ENCODE data around the gene DUSP28. TPM values are rescaled to one million over a fixed set of nuclear protein-coding genes. Genes with fewer than 3 reads are reported as not detected.
A peak's percentile ranks its signal among the peaks of the same experiment; 100 is the strongest.

The DUSP28 gene
- total and polyA plus RNA-seq, 2 of the 13 experiments (the other 11 are each of a cell fraction or from before 2014, with no cell fraction given), result 5.2 to 8.6 TPM

DNA sequence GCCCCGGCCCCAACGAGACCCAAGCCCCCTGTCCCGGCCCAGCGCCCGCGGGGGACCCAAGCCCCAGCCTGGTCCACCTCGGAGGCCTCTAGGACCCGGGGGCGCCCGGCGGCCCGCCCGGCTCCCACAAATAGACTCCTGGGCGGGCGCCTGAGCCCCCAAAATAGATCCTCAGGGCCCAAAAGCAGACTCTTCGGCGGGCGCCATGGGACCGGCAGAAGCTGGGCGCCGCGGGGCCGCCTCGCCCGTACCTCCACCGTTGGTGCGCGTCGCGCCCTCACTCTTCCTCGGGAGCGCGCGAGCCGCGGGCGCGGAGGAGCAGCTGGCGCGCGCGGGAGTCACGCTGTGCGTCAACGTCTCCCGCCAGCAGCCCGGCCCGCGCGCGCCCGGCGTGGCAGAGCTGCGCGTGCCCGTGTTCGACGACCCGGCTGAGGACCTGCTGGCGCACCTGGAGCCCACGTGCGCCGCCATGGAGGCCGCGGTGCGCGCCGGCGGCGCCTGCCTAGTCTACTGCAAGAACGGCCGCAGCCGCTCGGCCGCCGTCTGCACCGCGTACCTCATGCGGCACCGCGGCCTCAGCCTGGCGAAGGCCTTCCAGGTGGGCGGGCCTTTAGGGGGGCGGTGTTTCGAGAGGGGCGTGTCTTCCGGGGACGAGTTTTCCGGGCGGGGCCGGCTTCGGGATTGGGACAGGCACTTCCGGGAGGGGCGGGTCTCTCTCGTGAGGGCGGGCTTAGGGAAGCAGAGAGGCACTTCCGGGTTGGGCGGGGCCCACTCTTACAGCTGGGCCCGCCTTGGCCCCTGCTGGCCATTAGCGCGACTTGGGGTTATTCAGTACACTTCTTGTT is 545 bp downstream of the DUSP28 start (continued):
- no peak for TF ChIP-seq ZBTB20 (CRISPR knock-in tag; IDR thresholded peaks at IDR 0.05; ENCODE audit: borderline replicate concordance, low read depth)
- TF ChIP-seq CENPX (CRISPR knock-in tag; IDR thresholded peaks at IDR 0.05), result no peak
- TF ChIP-seq PHF20 (CRISPR knock-in tag; IDR thresholded peaks at IDR 0.05), result no peak; the same call in none of the 2 replicates
- no peak for TF ChIP-seq SIN3B (IDR thresholded peaks at IDR 0.05; ENCODE audit: low read length)
- no peak for TF ChIP-seq ZNF335 (CRISPR knock-in tag; IDR thresholded peaks at IDR 0.05)
- no peak for TF ChIP-seq NR2F6 (IDR thresholded peaks at IDR 0.05)
- TF ChIP-seq NR2F6 (CRISPR knock-in tag; IDR thresholded peaks at IDR 0.05), result no peak
- peak; percentile 62 for TF ChIP-seq ZNF770 (CRISPR knock-in tag; IDR thresholded peaks at IDR 0.05)
- TF ChIP-seq REL (CRISPR knock-in tag; conservative IDR thresholded peaks at IDR 0.05), result no peak; the same call in 1 of the 2 replicates
- TF ChIP-seq SETDB1 (CRISPR knock-in tag; IDR thresholded peaks at IDR 0.05; ENCODE audit: borderline replicate concordance), result no peak
- TF ChIP-seq ZFY (CRISPR knock-in tag; IDR thresholded peaks at IDR 0.05), result peak; percentile 97
- 0 out of 2 replicates have a peak, but pooled peaks have one; percentile 46 for TF ChIP-seq STAT5B (CRISPR knock-in tag; IDR thresholded peaks at IDR 0.05)
- TF ChIP-seq BCL3 (CRISPR knock-in tag; IDR thresholded peaks at IDR 0.05), result peak; percentile 99
- TF ChIP-seq, protein P1, sequence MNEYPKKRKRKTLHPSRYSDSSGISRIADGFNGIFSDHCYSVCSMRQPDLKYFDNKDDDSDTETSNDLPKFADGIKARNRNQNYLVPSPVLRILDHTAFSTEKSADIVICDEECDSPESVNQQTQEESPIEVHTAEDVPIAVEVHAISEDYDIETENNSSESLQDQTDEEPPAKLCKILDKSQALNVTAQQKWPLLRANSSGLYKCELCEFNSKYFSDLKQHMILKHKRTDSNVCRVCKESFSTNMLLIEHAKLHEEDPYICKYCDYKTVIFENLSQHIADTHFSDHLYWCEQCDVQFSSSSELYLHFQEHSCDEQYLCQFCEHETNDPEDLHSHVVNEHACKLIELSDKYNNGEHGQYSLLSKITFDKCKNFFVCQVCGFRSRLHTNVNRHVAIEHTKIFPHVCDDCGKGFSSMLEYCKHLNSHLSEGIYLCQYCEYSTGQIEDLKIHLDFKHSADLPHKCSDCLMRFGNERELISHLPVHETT (CRISPR knock-in tag; conservative IDR thresholded peaks at IDR 0.05), result peak; percentile 76
- no peak for TF ChIP-seq SCMH1 (CRISPR knock-in tag; IDR thresholded peaks at IDR 0.05; ENCODE audit: borderline replicate concordance)
- TF ChIP-seq ZNF768 (CRISPR knock-in tag; IDR thresholded peaks at IDR 0.05), result peak; percentile 63; the same call in 1 of the 2 replicates
- TF ChIP-seq ARHGAP35 (CRISPR knock-in tag; IDR thresholded peaks at IDR 0.05; ENCODE audit: borderline replicate concordance), result peak; percentile 64; the same call in 1 of the 2 replicates
- TF ChIP-seq ATM (IDR thresholded peaks at IDR 0.05; ENCODE audit: borderline replicate concordance), result no peak
- TF ChIP-seq SATB2 (CRISPR knock-in tag; IDR thresholded peaks at IDR 0.05), result peak; percentile 78; the same call in 1 of the 2 replicates
- TF ChIP-seq ISL2 (CRISPR knock-in tag; IDR thresholded peaks at IDR 0.05), result peak; percentile 47; the same call in 1 of the 2 replicates
- no peak for TF ChIP-seq NFIC (IDR thresholded peaks at IDR 0.05; ENCODE audit: low read length)
- peak; percentile 11 for TF ChIP-seq ZSCAN30 (CRISPR knock-in tag; IDR thresholded peaks at IDR 0.05)
- TF ChIP-seq, protein P2, sequence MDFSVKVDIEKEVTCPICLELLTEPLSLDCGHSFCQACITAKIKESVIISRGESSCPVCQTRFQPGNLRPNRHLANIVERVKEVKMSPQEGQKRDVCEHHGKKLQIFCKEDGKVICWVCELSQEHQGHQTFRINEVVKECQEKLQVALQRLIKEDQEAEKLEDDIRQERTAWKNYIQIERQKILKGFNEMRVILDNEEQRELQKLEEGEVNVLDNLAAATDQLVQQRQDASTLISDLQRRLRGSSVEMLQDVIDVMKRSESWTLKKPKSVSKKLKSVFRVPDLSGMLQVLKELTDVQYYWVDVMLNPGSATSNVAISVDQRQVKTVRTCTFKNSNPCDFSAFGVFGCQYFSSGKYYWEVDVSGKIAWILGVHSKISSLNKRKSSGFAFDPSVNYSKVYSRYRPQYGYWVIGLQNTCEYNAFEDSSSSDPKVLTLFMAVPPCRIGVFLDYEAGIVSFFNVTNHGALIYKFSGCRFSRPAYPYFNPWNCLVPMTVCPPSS (IDR thresholded peaks at IDR 0.05), result no peak
- TF ChIP-seq, protein P3, sequence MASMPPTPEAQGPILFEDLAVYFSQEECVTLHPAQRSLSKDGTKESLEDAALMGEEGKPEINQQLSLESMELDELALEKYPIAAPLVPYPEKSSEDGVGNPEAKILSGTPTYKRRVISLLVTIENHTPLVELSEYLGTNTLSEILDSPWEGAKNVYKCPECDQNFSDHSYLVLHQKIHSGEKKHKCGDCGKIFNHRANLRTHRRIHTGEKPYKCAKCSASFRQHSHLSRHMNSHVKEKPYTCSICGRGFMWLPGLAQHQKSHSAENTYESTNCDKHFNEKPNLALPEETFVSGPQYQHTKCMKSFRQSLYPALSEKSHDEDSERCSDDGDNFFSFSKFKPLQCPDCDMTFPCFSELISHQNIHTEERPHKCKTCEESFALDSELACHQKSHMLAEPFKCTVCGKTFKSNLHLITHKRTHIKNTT (CRISPR knock-in tag; IDR thresholded peaks at IDR 0.05), result no peak
- no peak for TF ChIP-seq NR3C1 (CRISPR knock-in tag; IDR thresholded peaks at IDR 0.05)
